Mesenteric fat pad (tissue), 1 donor: ENCODE results near the gene ATPAF2. TPM values are rescaled to one million over a fixed set of nuclear protein-coding genes. Genes with fewer than 3 reads are reported as not detected.

Experiments
- DNase-seq: peaks from one replicate; pipeline ENCODE4 v3.0.0-alpha.2; 2020; ENCODE audit warnings: low spot score
- total RNA-seq: library from RNA; stranded (reverse); fragmentation: NEBNext Ultra II Directional; extraction: Animal tissue kit (Norgen Biotek cat#: 25700); gene quantifications from one replicate; pipeline ENCODE4 v1.2.1, GENCODE V29; 2021
- donor health status: DM: yes; HTN: yes; CAD: no.

The ATPAF2 gene
- total RNA-seq, 1 donor from 2014 or later, result 20.8 TPM

- DNase-seq, result no peak
Observed at GRCh38 chr17:17987187-17987896, 51.6 kb downstream of the ATPAF2 start.

- DNase-seq, result no peak
Observed at GRCh38 chr17:17985555-17985954, 53.4 kb downstream of the ATPAF2 start.

DNA sequence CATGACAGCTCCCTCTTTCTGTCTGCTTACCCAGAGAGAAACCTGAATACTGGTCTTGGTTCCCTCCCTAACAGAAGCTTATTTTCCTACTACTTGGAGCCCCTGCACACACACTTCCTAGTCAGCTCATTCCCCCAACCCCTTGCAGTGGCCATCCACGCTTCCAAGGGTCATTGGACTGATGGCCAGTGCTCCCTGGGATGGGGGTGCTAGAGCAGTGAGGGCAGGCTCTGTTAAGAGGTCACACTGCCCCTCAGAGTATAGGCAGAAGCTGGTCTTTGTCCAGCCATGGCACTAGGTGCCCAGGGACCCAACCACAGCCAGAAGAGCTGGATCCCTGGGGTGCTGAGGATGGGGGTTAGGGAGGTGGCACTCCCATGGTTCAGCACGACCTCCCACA lies 53.8 kb downstream of the ATPAF2 start:
- DNase-seq, result no peak

- DNase-seq, result no peak
Observed at GRCh38 chr17:17983776-17984175, 55.2 kb downstream of the ATPAF2 start.

- DNase-seq, result no peak
Observed at GRCh38 chr17:17983376-17983775, 55.6 kb downstream of the ATPAF2 start.

DNA sequence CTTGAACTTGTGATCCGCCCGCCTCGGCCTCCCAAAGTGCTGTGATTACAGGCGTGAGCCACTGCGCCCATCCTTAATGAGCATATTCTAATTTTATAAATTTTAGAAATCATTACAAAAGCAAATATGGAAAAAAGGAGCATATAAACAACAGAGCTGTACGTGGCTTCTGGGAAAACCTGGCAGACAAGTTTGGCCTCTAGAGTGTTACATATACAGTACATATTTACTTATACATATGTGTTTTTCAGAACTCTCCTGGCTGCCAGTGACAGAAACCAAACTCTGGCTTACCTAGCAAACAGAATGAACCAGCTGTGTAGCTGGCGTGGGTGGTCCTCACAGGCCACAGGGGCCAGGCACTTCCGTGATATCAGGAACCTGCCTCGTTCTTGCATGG lies 56.2 kb downstream of the ATPAF2 start:
- DNase-seq, result no peak

DNA sequence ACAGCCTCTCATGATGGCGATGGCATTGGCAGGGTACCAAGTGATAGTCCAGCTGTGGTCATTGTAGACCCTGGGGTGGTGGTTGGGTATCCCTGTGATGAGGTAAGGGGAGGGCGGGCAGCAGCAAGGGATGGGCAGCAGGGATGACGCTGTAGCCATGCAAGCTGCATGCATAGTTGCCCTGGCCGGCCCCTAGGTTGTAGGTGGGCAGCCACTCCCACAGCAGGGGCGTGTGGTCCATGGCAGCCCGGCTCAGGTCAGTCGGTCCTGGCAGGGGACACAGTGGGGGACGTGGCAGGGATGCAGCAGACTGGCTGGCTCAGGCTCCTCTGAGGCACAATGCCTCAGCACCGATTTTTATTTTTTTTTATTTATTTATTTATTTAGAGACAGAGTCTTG lies 57.6 kb downstream of the ATPAF2 start:
- DNase-seq, result no peak

DNA sequence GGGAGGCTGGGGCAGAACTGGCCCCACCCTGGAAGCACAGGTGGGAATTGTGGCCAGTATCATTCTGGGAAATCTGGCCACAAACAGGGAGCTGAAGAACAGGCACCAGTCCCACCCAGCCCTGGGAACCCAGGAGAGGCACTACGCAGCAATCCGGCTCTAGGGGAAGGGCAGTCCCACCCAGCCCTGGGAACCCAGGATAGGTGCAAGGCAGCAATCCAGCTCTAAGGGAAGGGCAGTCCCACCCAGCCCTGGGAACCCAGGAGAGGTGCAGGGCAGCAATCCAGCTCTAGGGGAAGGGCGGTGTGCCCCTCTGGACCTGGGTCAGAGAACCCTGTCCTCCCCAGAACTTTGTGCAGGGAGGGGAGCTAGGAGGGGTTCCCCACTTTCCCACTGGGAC lies 59.2 kb downstream of the ATPAF2 start:
- DNase-seq, result no peak

GRCh38 chr17:17978481-17979424 lies 60.2 kb downstream of the ATPAF2 start:
- DNase-seq, result no peak

DNA sequence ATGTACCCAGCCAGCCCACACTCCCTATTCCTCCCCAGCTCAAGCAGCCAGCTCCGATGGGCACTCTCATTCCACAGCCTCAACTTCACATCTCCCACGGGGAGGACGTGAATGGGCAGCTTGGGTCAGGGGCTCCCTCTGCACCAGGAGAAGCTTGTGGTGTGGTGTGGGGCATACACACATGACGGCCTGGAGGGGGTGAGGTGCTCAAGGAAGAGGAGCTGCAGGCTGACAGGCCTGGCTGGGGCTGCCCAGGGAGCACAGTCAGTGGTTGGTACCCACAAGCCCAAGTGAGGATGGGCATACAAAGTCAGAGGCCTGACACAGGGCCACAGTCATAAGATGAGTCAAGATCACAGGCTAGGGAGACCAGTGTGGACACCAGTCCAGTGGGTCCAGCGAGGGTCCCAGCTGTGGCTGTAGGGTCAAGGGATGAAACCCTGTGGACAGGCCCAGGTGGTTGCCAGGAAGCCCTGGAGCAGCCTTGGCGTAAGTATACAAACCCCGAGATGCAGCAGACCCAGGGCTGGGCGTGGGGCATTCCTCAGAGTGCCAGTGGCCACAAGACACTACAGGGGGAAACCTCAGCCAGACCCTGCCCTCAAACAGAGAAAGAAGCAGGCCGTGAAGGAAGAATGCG lies 61.9 kb downstream of the ATPAF2 start:
- no peak for DNase-seq

DNA sequence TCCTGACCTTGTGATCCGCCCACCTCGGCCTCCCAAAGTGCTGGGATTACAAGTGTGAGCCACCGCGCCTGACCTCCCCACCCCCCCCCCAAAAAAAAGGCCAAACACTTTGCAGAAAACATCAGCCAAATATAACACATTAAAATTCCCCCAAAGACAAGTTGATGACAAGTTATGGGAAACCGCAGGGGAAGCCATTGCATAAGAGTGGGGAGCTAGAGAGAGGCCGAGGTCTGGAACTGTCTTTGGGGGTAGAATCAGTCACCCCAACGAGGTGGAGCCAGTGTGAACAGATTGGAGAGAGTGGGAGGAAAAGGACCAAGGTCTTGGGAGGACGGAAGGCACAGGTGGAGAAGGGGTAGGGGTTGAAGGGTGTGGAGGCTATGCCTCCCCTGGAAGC lies 63.5 kb downstream of the ATPAF2 start:
- no peak for DNase-seq

DNA sequence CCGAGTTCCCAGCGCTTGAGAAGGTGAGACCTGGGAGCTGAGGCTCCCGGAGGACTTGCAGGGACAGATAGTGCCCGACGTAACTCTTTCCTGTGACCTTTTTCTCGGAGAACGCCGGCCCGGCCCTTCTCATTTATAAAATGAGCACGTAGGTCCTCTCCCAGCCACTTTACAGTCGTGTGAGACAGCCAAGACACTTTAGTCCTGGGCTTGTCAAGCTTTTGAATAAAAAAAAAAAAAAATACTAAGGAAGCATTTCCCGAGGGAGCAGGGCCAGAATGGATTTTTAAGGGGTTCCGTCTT lies 66.1 kb downstream of the ATPAF2 start:
- no peak for DNase-seq

DNA sequence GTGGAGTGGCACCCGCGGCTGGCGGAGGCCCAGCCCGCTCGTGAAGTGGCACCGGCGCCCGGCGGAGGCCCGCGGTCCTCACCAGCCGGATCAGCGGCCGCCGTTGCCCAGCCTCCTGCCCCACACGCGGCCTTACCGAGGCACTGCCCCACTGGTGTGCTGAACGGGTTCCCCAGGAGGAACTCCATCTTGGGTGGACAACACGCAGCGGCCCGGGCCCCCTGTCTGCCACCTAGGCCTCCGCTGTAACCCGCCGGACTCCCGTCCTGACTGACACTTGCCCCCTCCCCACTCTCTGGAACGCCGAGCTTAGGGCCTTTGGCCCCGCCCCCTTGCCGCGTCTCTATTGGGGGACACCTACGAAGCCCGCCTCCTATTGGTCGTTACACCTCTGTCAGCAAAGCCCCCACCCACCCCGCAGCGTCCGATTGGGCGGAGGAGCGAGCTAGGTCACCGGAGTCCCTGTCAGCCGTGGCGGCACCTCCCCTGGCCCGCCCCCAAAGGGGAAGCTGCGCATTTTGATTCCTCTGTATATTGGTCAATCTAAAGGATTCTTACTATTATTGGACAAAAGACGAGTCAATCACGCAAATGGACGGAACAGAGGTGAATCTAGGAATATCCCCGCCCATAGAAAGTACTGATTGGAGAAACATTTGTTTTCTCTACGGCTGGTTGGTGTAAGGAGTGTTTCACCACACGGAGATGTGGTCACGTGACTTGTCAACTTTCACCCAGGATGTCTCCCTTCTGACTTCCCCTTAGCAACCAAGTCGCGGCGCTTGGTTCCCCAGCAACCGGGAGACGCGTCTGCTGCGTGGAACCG lies 66.6 kb downstream of the ATPAF2 start, which contains the start of the genes DRC3 and TOM1L2:
Gene DRC3, plus strand, starts transcription at position 737 of the 826 bp plus-strand sequence. CDS start 4,737 bp downstream, outside the sequence.
Gene TOM1L2, minus strand, starts transcription at position 275 of the 826 bp plus-strand sequence. Its CDS starts 87 bp downstream, at position 188.
- DNase-seq, result peak; percentile 100

DNA sequence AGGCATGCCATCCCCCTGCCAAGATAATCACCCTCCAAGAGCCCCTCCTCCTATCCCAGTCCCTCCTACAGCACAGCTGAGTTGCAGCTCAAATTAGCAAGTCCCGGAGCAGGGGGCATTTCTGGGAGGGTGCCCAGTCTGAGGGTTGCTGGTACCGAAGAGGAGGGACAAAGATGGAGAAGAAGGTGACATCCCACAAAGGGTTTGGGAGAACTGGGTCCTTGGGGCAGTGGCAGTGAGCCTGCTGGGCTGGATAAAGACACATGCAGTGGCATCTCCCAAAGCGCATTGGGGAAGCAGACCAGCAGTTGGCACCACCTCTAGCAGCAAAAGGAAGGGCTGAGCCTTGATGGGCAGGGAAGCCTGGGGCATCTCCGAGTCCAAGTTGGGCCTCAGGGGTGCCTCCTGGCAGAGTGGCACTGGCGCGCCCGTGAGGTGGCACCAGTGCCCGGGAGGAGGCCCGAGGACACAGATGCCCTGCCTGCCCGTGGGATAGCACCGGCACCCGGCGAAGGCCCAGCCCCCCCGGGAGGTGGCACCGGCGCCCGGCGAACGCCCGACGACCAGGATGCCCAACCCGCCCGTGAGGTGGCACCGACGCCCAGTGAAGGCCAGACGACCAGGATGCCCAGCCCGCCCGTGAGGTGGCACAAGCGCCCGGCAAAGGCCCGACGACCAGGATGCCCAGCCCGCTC lies 67.4 kb downstream of the ATPAF2 start:
- no peak for DNase-seq

GRCh38 chr17:17970699-17971430 lies 68.1 kb downstream of the ATPAF2 start:
- DNase-seq, result no peak
